Ishikawa (cell line): ENCODE results near the gene C16orf82.

Experiments used
- MAX ChIP-seq: IDR thresholded peaks from 2 replicates; pipeline ENCODE4 v1.6.1; 2012
- TAF1 ChIP-seq: IDR thresholded peaks from 2 replicates; pipeline ENCODE4 v1.6.1; 2012; ENCODE audit warnings: low read depth, mild to moderate bottlenecking

GRCh38 chr16:27108051-27108770 is 41.5 kb downstream of the C16orf82 start:
- TF ChIP-seq TAF1 (no peak), MAX (no peak)
